Hematopoietic multipotent progenitor cell treated with erythropoietin and hydrocortisone succinate and interleukin-3 and kit ligand, for 17 days (in vitro differentiated cells): ENCODE measurements around the gene RAX.

Experiments
- DNase-seq: peaks from one replicate; pipeline ENCODE4 v3.0.0-alpha.2; 2015; ENCODE audit warnings: low spot score

The RAX gene

DNA sequence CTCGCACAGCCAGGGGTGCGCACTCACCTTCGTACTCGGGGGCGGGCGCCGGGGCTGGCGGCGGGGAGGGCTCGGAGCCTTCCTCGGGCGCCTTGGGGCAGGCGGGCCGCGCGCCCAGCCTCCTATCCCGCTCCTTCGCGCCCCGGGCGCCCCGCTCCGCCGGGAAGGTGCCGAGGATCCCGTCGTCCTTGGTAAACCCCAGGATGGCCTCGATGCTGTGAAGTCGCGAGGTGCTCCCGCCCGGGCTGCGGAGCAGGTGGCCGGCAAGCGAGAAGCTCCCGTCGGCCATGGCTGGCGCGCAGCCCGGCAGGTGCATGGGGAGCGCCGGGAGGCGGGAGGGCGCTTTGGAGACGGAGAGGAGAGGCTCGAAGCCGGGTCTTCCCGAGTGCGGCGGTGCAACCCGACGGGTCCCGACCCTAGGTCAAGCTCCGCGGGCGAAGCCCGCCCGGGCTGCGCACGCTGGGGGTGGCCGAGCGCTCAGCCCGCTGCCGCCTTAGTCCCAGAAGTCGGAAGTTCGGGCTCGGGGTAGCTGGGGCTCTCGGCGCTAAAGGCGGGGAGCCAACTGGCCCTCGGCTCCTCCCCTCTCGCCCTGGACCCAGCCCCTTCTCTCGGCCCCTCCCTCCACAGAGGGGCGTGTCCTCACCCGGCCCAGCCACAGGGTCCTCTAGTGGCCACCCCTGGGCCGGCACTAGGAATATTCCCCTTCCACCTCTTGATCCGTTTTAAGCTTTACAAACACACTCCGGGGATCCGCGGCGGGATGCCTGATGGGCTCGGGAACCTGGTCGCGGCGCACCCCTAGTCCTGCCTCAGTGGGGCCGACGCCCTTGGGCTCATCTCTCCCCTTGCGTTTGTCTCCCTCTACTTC lies at the start of gene RAX:
RAX (minus strand) TSS at position 564 of the 868 bp plus-strand sequence; CDS start at position 316, 248 bp downstream.
- DNase-seq, result no peak

DNA sequence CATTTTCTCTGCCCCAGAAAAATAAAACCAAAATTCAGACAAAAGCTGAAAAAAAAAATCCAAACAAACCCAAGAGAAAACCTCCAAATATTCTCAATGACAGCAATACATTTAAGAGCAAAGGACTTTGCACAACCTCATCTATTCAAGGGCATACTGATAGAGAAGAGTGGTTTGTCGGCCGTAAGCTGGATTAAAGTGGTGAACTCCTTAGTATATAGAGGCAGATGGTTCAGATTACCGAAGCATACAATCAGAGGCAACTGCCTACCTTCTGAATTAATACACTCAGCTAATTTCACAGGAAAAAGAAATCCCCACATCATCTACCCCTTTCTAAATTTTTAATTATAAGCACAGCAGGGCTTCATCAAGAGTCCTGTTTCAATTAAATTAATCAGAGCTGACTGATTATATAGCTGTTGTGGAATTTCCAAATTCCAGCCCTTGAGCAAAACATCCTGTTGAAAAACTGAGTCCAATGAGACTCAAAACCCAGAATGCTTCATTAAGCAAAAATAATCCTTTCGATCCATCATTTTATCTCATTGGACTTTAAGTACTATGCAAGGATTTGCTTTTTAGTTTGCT lies 45.3 kb upstream of the RAX start, which contains the start of gene CPLX4:
CPLX4 (minus strand) TSS at position 190 of the 591 bp plus-strand sequence; CDS start at position 3, 187 bp downstream.
- no peak for DNase-seq

DNA sequence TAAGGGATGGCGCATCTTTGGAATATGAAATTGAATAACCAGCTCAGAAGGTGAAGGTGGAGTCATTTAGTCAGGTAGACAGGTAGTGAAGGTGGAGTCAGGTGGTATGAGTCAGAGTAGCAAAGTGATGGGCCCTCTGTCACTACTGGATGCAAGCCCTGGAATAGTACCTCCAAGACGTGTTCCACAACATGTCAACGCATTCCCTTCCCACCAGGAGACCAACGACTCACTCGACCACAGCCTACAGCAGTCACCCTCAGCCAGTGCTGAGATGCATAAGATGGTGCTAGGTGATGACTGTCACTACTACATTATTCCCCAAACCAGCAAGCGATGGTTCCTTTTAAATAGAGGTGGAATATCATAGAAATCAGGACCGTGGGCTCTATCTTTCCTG lies 38.4 kb upstream of the RAX start:
- no peak for DNase-seq

DNA sequence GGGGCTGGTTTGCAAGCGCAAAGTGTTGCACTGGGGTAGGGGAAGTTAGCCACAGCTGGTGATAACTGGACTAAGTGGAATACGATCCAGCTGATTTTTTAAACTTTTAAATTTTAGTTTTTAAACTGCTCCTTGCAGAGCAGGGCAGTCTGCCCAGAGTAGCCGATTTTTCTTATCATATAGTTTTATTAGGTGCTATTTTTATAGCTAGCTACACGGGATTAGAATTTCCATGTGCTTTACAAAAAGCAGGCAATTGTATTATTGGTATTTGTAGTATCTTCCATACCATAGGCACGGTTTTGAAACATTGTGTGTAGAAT lies 35.6 kb upstream of the RAX start:
- DNase-seq, result no peak

DNA sequence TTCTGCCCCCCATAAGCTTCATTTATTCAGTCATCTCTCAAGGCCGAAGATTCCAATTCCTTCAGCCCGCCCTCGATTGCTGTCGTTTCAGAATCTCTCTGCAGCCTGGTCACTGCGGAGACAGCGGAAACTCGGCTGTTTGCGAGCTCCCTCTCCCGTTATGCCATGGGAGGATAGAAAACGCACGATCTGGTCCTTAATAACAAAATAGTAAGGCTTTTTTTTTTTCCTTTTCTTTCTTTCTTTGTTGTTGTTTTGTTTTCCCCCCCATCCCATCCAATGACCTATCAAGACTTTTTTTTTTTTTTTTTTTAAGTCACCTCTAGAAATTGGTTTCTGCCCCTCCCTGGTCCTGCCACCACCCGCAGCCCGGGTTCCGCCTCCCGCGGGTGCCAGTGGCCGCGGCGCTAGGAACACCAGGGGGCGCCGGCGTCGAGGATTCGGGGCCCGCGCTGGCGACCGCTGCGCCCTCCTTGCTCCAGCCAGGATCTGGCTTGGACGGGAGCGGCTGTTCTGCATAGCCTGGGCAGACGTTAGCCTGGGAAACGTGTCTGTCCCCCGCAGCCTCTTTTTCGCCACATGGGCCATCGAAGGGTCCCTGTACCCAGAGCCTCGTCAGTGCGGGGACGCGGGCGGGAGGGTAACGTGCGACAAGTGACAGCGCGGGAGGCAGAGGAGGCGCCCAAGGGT lies 35.1 kb upstream of the RAX start:
- peak; percentile 55 for DNase-seq

DNA sequence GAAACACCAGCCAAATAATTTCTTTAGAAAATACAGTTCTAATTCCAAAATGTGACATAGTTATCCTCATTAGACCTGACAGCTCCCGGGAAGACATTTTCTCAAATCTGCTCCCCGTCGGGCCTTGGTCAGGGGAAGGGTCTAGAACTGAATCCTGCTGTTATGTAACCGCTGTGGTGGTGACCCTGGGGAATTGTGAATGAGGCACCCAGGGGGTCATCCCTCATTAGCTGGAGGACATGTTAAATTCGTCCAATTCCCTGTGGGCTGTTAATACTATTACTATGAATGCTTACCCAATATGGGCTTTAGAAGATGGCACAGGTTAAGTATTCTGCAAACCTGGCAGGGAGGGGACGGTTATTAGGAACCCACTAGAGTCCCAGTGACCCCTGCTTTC lies 33.4 kb upstream of the RAX start:
- no peak for DNase-seq

DNA sequence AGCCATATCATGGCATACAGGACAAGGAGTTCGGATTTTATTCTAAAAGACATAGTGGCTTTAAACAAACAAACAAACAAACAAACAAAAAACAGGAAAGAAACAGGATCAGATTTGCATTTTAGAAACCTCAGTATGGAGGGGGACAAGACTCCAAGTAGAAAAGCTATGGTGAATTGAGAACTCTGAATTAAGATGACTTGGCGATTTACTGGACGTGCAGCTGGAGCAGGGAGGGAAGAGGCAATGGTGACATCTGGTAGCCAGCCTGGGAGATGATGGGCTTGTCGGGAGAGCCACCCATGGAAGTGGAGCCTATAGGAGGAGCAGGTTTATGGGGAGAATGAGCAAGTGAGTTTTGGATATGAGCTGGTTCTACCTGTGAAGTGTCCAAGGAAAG lies 32.0 kb upstream of the RAX start:
- no peak for DNase-seq

DNA sequence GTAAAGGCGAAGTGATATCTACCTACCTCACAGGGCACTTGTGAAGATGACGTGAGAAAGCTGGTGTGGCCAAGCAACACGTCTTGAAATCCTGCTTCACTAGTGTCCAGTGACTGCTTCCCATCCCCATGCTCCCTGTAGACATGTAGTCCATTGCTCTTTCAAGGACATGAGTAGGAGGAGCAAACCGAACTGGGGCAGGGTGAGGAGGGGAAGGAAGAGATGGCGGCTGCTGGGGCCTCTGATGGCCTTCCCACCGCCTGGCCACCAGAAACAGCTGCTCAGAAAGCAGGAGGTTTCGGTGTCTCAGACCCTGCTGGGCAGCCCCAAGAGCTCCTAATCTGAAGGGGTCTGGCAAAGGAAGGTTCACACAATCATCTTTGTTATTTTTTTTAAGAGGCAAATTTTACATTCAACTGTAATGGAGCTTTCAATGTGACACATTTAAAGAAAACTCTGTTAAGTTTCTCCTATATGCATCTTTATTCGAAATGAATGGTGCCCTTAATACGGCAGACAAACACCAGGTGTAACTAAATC lies 30.5 kb upstream of the RAX start:
- no peak for DNase-seq

DNA sequence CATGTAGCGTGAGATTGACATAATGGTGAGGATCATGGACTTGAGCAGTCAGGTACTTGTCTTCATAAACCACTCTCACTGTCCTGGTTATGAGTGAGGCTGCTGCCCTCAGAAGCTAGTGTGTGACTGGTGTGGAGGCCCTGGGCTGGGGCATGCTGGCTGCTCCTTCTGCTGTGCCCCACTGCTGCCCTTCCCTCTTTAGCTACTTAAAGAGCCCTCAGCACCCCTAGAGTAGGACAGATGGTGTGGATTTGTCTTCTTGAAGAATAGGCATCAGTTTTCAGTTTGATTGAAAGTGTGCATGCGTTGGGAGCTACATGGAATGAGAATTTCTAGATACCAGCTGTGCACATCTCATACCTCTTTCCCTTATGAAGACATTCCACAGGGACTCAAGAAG lies 29.8 kb upstream of the RAX start:
- no peak for DNase-seq

DNA sequence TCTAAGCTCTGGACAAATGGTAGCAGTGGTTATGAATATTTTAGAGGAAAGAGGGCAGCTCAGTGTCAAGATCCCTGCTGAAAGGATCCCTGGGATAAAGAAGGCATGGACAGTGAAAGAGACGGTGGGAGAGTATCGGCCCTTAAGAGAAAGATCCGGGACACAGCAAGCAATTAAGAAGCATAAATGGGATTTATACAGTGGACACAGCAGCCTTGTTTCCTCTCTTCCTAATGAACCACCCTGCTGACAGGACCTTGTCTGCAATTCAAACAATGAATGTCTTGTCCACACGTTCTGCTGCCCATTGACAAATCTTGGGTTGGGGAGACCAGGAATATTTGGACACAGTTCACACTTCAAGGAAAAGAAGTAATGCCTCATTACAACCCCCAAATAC lies 28.7 kb upstream of the RAX start:
- no peak for DNase-seq

DNA sequence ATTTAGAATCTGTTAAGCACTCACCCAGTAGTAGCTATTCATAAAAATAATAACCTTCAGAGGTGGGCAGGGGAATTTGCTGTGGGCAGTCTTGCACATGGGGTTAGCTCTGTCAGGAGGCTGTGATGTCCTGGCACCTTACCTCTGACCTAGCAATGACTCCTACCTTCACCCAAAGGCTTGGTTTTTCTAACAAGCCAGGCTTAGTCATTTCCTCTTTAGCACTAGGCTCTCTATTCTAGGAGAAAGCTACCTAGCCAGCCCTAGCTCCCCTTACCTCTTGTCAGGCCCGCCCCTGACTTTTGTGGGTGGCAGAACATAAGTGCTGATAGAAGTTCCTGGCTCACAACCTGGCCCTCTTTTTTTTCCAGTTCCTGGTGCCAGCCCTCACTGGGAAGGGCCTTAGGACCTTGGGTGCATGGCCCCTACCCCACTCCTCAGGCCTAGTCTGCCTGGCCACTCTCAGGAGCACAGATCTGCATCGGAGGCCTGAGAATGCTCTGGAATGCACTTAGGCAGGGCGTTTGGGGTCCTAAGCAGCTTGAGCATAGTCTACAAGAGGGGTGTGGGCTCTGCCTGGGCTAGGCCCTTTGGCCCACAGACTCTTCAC lies 27.5 kb upstream of the RAX start:
- DNase-seq, result no peak

DNA sequence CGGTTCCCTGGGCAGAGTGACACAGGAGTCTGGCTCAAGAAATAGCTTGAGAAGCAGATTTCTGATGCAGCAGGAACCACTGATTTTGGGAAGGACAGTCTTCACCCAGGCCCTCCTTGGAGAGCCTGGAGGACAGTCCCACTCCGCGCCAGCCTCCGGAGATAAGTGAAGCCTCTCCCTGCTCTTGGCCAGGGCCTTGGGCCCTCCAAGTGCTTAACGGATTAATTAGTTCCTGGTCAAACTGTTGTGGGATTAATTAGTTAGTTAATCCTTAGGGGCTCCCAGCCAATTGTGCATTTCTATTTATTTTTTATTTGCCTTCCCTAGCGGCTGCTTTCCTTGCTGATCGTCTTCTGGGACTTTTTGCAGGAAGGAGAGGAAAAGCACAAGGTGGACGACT lies 25.6 kb upstream of the RAX start:
- DNase-seq, result no peak

DNA sequence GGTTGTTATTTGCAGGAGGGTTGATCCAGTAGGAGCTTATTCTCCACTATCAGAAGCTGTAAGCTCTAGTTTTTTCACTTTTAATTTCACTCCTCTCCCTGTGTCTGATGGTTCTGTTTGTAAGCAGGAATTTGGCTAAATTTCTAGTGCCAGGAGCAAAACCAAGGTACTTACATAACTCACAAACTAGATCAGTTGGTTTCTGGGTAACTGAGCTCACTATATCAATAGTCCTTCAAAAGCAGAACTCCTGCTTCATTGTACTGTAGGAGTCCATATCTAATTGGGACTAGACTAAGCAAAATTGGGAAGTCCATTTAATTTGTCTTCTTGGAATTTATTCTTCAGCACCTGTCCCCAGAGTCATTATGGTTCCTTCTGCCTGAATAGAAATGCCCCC lies 20.1 kb upstream of the RAX start:
- DNase-seq, result no peak

DNA sequence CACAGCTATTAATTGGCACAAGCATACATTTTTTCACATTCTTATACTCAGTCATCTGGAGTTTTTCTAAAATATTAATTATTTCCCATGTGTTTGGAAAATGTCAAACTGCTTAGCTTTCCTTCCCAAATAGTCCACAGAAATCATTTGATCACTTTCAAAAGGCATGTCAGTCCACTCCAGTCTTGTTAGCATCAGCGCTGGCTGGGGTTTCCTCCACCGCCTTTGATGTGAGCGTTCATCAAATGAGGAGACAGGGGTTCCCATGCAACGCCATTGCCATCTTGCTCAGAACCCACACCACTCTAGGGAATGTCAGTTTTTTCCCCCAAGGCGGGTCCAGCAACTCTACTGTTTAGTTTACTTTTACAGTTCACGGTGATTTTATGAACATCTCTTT lies 13.1 kb upstream of the RAX start:
- DNase-seq, result no peak

DNA sequence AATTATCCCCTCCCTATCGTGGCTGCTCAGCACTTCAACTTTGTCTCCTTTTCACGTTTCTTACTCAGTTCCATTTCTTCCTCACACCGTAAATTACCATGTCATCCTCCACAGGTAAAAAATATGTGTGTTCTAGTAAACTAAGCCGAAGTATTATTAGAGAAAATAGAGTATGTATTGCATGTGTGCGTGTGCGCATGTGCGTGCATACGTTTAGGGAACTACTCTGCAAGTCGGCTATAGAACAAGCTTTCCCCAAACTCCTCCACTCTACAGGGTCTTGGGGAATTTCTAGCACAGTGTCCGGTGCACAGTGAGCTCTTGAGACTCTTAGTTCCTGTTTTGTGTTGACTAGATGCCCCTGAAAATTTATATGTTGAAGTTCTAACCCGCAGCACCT lies 9.1 kb upstream of the RAX start:
- DNase-seq, result no peak

DNA sequence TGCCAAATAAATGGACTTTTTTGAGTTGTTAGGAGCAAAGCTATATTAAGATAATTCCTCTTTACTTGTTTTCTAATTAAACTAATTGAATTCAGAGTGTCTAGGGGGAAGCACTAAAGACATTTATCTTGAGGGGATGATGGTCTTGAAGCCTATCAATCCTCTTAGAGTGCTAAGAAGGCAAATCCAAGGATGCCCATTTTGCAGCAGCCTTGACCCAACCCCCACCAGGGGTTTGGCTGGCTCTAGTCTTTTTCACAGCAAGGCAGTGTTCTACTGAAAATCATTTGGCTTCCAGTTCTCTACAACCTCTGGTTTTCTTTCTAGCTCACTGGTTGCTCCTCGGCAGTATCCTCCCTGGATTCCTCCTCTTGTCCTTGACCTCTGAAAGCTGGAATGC lies 6.5 kb upstream of the RAX start:
- DNase-seq, result no peak

DNA sequence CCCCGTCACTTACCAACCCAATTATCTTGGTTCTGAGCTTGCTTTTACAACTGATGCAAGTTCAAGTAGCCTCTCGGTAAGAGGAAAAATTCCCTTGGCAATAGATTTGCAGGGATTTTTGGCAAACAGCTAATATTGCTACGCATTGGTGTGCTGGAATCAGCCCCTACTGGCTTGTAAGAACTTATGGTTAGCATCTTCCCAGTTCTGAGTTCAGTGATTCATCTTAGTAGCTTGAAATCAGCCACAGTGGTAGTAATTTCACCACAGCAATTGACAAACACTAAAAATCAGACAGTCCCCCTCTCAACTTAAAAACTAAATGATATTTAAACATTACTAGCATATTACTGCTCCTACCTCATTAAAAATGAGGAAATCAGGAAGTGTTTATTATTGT lies 5.9 kb upstream of the RAX start:
- no peak for DNase-seq

DNA sequence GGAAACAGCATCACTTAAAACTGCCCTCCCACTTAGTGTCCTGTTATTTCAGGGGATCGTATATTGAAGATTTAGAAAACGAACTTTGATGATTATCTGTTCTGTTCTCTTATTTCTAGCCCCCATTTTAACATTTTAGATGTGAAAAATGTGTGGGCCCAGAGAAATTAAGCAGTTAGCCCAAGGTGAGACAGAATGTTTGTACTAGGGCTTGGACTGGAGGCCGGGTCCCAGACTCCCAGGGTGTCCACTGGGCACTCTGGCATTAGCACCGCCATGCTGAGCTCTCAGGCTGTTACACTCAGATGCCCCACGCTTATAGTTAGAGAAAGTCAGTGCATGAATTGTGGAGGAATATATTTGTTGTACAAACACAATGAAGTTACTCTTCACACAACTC lies 5.5 kb upstream of the RAX start:
- DNase-seq, result no peak

DNA sequence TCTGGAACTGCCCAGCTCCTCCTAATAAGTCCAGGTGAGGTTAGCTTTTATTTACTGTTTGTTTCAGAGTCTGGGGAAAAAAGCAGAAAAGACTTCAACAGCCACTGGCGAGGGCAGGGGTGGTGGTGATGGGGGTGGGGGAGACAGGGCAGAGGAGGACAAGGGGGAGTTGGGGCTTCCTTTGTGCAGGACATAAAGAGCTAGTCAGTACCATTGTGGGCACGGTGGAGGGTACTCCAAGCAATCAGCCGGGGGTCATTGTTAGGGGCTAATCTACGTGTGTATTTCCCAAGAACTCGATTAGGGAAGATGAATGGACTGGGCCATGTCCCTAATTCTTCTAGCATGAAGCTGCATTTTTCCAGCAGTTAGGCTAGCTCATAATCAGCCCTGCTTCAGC lies 2.8 kb upstream of the RAX start:
- no peak for DNase-seq

DNA sequence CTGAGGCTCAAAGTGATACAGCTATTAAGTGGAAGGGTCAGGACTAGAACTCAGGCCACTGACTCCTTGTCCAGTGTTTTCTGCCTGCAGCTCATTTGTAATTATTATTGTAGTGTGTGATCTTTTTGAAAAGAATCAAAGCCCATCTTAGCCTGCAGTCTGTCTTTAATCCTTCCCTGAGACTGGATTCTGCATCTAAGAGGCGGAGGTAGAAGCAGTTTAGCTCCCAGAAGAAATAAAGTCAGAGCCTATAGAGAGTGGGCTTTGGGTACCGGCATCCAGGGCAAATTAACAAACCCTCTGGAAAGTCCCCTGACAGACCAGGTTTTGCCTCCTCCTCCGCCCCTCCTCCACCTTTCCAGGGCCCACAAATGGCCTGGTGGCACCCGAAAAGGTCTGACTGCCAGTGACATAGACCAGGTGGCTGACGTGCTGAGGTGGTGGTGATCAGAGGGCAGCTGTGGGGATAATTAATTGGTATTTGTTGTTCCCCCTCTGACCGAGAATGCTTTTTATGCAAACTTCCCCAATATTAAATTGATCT lies 2.2 kb upstream of the RAX start:
- DNase-seq, result no peak

DNA sequence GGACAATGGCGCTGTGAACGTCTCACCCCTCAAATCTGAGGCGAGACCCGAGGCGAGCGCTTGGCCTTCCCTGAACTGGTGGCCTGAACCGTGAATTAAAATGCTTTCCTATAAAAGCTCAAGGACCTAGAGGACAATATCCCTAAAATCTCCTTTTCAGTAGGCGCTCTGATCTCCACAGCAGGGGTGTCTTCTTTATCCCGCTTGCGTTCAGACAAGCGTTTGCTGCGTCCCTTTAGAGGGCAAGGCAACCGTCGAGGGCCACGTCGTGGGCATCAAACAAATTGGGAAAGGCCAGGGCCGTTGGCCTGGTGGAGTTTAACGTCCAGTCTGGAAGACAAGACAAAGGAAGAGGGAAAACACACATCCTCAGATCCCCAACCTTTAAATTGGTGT lies 1.3 kb upstream of the RAX start:
- no peak for DNase-seq

DNA sequence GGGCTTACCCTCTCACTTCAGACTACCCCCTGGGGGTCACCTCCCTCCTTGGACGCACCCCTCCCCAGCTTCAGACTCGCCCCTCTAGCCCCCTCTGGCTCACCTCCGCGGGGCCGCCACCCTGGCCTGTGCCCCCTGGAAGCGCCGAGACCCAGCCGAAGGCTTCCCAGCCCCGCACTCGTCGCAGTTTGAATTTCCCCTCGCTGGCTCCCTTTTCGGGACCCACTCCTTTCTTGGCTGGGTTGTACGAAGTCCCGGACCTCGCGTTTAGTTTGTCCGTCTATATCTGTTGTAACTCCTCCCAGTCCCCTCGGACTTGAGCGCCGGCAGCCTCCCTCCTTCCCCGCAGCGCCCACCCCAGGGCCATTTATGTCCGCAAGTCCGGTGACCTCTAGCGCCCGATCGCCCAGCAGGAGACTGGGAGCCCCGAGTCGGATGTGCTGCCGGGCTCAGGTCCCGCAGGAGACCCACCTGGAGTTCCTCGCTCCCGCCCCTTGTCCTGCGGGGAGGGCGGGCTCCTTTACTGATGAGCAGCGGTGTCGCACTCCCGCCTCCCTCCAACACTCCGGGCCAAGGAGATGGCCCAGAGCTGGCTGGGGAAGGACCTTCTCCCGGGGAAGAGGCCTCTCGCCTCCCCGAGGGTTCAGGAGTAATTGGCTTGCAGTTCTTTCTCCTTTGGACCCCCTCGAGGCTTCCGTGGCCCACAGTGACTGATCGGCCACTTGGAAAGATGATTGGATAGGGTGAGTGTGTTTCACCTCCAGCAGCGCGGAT lies 692 bp upstream of the RAX start:
- DNase-seq, result no peak
